NCI-H128 (cell line): ENCODE data around the gene CRISPLD2.

Experiments
- DNase-seq: peaks from one replicate; lab custom pipeline; 2025; ENCODE audit not compliant: unreplicated experiment; lab: John Stamatoyannopoulos, UW

CRISPLD2 gene

DNA sequence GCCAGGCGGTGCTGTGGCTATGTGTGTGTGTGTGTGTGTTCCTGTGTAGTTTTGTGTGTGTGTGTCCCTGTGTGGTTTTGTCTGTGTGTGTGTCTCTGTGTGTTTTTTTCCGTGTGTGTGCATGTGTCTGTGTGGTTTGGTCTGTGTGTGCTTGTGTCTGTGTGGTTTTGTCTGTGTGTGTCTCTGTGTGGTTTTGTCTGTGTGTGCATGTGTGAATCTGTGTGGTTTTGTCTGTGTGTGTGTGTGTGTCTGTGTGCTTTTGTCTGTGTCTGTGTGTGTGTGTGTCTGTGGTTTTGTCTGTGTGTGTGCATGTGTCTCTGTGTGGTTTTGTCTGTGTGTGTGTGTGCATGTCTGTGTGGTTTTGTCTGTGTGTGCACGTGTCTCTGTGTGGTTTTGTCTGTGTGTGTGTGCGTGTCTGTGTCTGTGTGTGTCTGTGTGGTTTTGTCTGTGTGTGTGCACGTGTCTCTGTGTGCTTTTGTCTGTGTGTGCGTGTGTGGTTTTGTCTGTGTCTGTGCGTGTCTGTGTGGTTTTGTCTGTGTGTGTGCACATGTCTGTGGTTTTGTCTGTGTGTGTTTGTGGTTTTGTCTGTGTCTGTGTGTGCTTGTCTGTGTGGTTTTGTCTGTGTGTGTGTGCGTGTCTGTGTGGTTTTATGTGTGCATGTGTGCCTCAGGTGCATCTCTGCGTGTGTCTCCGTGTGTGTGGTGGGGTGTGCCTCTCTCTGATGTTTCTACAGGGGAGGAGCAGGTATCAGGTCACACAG lies 129.2 kb downstream of the CRISPLD2 start:
- no peak for DNase-seq

DNA sequence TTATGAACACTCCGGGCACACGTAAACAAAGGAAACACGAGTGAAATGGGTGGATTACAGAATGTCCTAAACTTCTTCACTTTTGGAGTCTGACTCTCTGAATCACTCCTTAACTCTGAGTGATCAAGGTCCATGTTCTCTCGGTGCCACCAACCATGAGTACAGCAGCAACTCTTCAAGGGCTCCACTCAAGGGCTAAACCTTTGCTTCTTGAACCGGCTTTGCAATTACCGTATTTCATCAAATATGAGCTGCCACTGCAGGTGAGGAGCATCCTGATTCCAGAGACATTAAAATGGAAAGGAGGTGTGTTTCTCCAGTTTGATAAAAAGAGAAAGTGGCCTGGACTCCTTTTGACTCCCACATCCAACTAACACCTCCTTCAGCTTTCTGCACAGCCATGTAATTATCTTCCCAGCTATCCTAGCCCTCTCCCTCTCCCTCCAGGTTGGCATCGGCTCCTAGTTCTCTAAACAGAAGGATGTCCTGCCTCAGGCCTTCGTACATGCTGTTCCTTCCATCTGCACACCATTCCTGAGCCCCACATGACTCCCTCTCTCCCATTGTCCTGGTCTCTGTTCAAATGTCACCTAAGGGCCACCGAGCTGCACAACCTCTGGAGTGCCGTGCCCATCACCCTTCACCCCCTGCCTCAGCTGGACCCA lies 130.1 kb downstream of the CRISPLD2 start:
- DNase-seq, result no peak

DNA sequence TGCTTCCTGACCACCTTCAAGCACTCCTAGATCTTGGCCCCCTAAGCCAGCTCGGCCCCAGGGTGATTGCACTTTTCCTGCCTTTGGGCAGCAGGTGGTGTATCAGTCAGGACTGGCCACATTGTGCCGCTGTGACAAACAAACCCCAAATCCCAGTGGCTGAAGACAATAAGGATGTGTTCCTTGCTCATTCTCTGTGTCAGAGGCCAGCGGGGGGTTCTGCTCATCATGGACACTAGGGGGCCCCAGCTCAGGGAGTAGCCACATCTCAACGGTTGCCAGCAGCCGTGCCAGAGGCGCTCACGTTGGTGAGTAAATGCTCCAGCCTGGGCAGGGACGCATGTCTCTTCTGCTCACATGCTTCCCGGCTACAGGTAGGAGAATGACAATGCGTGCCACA lies 131.1 kb downstream of the CRISPLD2 start:
- no peak for DNase-seq

DNA sequence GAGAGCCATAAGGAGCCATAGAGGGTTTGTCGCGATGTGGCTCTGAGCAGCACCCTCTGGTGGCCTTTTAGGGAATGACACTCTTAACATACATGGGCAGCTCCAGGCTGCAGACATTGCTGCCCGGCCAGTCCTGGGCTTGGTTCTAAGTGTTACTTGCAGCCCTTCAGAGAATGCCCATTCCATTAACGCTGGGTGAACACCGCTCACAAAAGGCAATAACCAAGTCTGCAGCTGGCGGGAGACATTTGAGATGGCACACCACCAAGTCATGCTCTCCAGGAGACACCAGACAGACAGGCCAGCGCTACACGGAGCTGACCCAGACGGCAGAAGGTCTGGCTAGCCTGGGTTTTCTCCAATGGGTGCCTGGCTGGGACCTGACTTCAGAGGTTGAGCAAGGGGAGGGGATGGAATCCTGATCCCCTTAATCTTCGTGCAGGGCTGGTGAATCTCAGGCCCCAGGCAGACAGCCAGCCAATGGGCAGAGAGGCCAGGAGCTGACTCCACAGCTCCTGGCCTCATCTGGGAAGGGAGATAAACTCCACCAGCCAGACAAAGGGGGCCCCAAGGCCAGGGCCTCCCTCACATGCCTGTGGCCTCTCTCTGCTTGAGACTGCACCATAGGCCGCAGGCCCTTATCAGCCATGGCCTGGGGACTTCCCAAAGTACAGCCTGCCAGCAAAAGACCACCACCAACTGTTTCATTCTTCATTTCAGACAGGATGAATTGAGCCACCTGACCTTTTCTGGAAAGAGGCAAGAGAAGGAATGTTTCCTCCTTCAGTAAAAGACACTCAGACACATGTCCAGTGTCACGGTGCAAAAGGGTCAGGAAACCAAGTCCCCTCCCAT lies 132.8 kb downstream of the CRISPLD2 start:
- DNase-seq, result peak; percentile 25

DNA sequence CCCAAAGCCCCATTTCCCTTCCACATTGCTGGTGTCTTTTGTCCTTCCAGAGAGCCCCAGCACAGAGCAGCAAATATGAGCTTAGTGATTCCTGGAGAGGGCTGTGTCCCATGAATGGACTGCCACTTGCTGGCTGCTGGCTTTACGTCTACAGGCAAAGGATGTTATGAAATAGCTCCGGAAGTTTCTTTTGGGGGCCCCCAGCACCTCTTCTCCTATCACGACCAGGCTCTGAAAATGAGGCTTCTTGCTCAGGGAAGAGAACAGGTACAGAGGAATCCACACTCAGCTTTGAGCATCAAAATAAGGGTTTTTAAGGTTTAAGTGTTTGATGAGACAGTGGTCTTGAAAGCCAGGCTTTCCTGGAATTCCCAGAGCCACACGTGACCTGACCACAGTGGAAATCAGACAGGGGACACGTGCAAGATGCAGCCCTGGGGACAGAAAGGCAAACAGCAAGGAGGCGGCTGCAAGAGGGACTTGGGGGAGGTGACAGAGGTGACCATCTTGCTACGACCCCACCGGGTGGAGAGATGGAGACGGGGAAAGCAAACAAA lies 133.5 kb downstream of the CRISPLD2 start:
- DNase-seq, result no peak

DNA sequence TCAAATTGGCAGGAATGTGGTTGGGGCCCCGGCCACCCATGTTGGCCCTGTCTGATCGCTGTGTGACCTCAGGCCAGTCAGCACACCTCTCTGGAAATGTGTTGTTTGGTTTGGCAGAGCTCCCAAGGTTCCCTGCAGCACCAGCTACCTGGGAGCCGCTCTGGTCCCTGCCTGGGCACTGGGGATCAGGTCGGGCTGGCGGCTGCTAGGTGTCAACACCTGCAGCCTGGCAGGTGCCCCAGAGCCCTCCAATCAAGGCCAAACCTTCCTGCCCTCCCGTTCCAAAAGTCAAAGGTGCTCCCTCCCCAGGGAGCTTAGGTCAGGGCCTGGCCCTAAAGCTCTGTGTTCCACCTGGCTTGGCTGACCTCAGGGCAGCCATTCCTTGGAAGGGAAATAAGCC lies 135.6 kb downstream of the CRISPLD2 start:
- DNase-seq, result no peak

DNA sequence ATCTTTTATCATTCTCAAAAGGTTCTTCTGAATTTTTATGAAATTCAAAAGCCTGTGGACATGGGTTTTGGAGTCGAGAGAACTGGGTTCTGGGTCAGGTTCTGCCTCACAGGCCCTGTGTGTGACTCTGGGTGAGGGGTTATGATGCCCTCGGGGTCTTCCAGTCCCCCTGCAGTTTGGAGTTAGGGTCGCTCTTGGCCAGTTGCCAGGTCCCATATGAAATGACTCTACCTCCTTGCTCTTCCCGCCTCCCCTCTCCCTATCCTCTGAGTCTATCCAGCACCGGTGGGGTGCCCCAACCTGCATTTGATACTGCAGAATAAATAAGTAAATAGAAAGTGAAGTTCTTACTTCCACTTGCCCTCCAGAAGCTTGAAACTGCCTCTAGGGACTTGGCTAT lies 137.4 kb downstream of the CRISPLD2 start:
- DNase-seq, result no peak

DNA sequence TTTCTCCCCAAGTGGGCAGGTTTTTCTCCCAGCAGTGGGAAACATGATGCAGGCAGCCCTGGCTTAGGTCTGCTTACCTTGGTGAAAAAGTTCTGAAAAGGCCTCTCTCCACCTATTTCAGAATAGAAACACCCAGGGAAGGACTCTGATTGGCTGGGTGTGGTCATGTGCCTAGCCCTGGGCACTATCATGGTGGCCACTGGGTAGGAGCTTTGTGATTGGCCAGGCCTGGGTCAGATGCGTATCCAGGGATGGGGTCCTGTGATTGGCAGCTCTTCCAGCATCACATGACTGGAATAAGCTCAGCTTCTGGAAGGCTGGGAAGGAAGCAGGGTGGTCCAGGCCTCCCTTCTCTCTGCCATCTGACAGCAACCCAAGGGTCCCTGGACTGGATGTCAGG lies 138.0 kb downstream of the CRISPLD2 start:
- DNase-seq, result no peak
